OCI-LY7 (cell line): ENCODE measurements around the gene BAIAP2.

ENCODE experiments used
- CTCF ChIP-seq: fragments of 200-600 bp; sonication (generic); conservative IDR thresholded peaks from 2 replicates; pipeline ENCODE4 v1.5.1; 2014; ENCODE audit warnings: mild to moderate bottlenecking, antibody characterized with exemption, low read length, moderate library complexity, mixed read lengths
- EZH2phosphoT487 ChIP-seq: fragments of 200-600 bp; sonication (generic); IDR thresholded peaks from 2 replicates; pipeline ENCODE4 v1.6.1; 2018; ENCODE audit warnings: low read depth, borderline replicate concordance, mild to moderate bottlenecking, mixed run types, antibody characterized with exemption, low read length, moderate library complexity, mixed read lengths

DNA sequence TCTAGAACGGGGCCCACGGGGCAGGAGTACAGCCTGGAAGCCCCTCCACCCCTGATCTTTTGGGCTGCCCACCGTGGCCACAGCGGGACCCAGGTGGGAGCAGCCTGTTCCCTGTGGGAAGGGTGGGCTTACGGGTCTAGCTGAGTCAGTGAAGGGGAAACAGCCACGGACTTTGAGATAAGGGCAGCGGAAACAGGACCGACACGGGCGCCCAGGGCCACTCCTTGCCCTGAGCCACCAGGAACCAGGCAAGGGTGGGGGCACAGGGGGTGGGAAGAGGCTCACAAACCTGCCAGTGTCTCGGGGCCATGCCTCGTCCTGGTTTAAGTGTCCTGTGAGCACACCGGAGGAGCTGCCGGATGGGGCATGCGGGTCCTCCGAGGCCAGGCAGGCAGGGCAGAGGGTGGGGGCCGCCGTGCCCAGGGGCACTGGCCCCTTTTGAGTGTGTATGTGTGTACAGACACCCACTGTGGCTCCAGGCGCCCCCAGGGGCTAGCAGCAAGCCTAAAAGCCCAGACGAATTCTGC is 82.8 kb downstream of the BAIAP2 start:
- TF ChIP-seq CTCF (no peak), EZH2phosphoT487 (no peak)
